CD4-positive, alpha-beta T cell (primary cell): ENCODE data around the gene CTDSP1. TPM values are rescaled to one million over a fixed set of nuclear protein-coding genes. Genes with fewer than 3 reads are reported as not detected.

ENCODE experiments used
- ATAC-seq: fragments of 200-7000 bp; cut with Tn5 transposase; one replicate; pipeline ENCODE4 v1.10.0; 2022; ENCODE audit warnings: mild to moderate bottlenecking; ENCODE audit not compliant: poor library complexity
- CTCF ChIA-PET: fragments of 350-600 bp; sonication (Branson Sonifier 250); formaldehyde crosslinking; loops from one replicate; lab custom pipeline; 2021; ENCODE audit warnings: antibody characterized with exemption, inconsistent platforms; lab: Charles Lee
- POLR2A ChIA-PET: fragments of 350-600 bp; sonication (Branson Sonifier 250); formaldehyde crosslinking; loops from one replicate; lab custom pipeline; 2021; ENCODE audit warnings: antibody characterized with exemption, inconsistent platforms; lab: Charles Lee
- DNase-seq, 14 experiments: peaks; one replicate each; pipeline ENCODE4 v3.0.0-alpha.2; 2013 to 2020; ENCODE audit warnings: mixed read lengths in 2 of 14
- H3K27ac ChIP-seq, 2 donors: one replicate each; pipeline versions ENCODE4 v1.5.1 to v1.7.0; 2013; ENCODE audit warnings: low read length in 2 of 2, low read depth in 1 of 2, mild to moderate bottlenecking in 1 of 2
- H3K27me3 ChIP-seq, 2 experiments: 1 replicate in 1 of 2; 2 replicates in 1 of 2; pipeline versions ENCODE4 v1.6.1 to v1.7.0; 2013; ENCODE audit warnings: low read length in 2 of 2, control low read depth in 1 of 2, mild to moderate bottlenecking in 1 of 2, moderate library complexity in 1 of 2; ENCODE audit not compliant: insufficient read depth in 2 of 2, control insufficient read depth in 1 of 2
- H3K36me3 ChIP-seq: one replicate; pipeline ENCODE4 v1.6.1; 2013; ENCODE audit warnings: low read length, control low read depth; ENCODE audit not compliant: insufficient read depth
- H3K4me1 ChIP-seq: one replicate; pipeline ENCODE4 v1.6.1; 2013; ENCODE audit warnings: low read length, control low read depth; ENCODE audit not compliant: insufficient read depth
- H3K4me3 ChIP-seq: one replicate; pipeline ENCODE4 v1.5.1; 2013; ENCODE audit warnings: mild to moderate bottlenecking, low read length, moderate library complexity
- H3K9me3 ChIP-seq, 2 experiments: 1 replicate in 1 of 2; 2 replicates in 1 of 2; pipeline versions ENCODE4 v1.6.1 to v1.7.0; 2013; ENCODE audit warnings: low read length in 2 of 2, mild to moderate bottlenecking in 2 of 2, control low read depth in 1 of 2, moderate library complexity in 1 of 2; ENCODE audit not compliant: control insufficient read depth in 1 of 2, insufficient read depth in 1 of 2
- H3K27ac Mint-ChIP-seq: one replicate; pipeline ENCODE4 v1.8.0; 2020; ENCODE audit warnings: mixed read lengths
- H3K27me3 Mint-ChIP-seq: one replicate; pipeline ENCODE4 v1.8.0; 2021; ENCODE audit warnings: mixed read lengths
- H3K36me3 Mint-ChIP-seq: one replicate; pipeline ENCODE4 v1.8.0; 2021; ENCODE audit warnings: low read depth, mixed read lengths
- H3K4me1 Mint-ChIP-seq: one replicate; pipeline ENCODE4 v1.8.0; 2021; ENCODE audit warnings: low read depth, mixed read lengths
- H3K4me3 Mint-ChIP-seq: one replicate; pipeline ENCODE4 v1.8.0; 2020; ENCODE audit warnings: mild to moderate bottlenecking, mixed read lengths
- H3K9me3 Mint-ChIP-seq: one replicate; pipeline ENCODE4 v1.8.0; 2020; ENCODE audit warnings: mixed read lengths
- CTCF ChIP-seq: fragments of 200-600 bp; IDR thresholded peaks from one replicate; pipeline ENCODE4 v1.8.0; 2022; ENCODE audit warnings: antibody characterized with exemption, mild to moderate bottlenecking
- intact Hi-C, 2 experiments: fragments of 100-400 bp; cut with DNase I in 1 of 2; cut with micrococcal nuclease in 1 of 2; formaldehyde crosslinking; loops; one replicate each; pipeline versions ENCODE4 v1.15.1 to v1.9.0; 2023 to 2025; cut with DNase I, micrococcal nuclease
- total RNA-seq, 174 experiments: library from RNA in 2 of 174; stranded (reverse) in 2 of 174; gene quantifications; one replicate each; pipeline ENCODE4 v1.2.3 and lab custom pipeline; 2021 to 2026

CTDSP1 gene
- total RNA-seq, 2 experiments from 2014 or later: 70.5 to 76.8 TPM

- no peak for TF ChIP-seq CTCF
- Histone ChIP-seq H3K9me3 (no peaks in the 10 kb centered on the region), H3K4me1 (no peaks in the 10 kb centered on the region), H3K27me3 (peaks cover 0 to 3% of the 10 kb centered on the region in 2 experiments), H3K27ac (no peak overlapping the region), H3K36me3 (no peaks in the 10 kb centered on the region), H3K4me3 (no peak overlapping the region)
- ATAC-seq (no peak), DNase-seq (peak in 1 of 14 experiments; percentile 25)
- intact Hi-C loops: no loop called here
- Mint-ChIP-seq H3K27ac (no peak overlapping the region), H3K4me1 (no peaks in the 10 kb centered on the region), H3K4me3 (no peak overlapping the region), H3K9me3 (no peaks in the 10 kb centered on the region), H3K36me3 (no peaks in the 10 kb centered on the region), H3K27me3 (no peaks in the 10 kb centered on the region)
- ChIA-PET CTCF (no interaction called here), POLR2A (no interaction called here)
Observed at GRCh38 chr2:218431878-218432277, 32.2 kb downstream of the CTDSP1 start.

GRCh38 chr2:218432676-218433365 lies 33.2 kb downstream of the CTDSP1 start:
- DNase-seq (no peak), ATAC-seq (no peak)
- Histone ChIP-seq H3K4me3 (no peak overlapping the region), H3K36me3 (no peaks in the 10 kb centered on the region), H3K4me1 (no peaks in the 10 kb centered on the region), H3K27me3 (peaks cover 0 to 3% of the 10 kb centered on the region in 2 experiments), H3K9me3 (no peaks in the 10 kb centered on the region), H3K27ac (no peak overlapping the region)
- ChIA-PET CTCF (no interaction called here), POLR2A (no interaction called here)
- no peak overlapping the region for H3K4me3 Mint-ChIP-seq
- H3K4me1 Mint-ChIP-seq: no peaks in the 10 kb centered on the region
- H3K27ac Mint-ChIP-seq: no peak overlapping the region
- no peaks in the 10 kb centered on the region for H3K36me3 Mint-ChIP-seq
- H3K27me3 Mint-ChIP-seq: no peaks in the 10 kb centered on the region
- TF ChIP-seq CTCF: no peak
- intact Hi-C loops: no loop called here
- H3K9me3 Mint-ChIP-seq: no peaks in the 10 kb centered on the region

DNA sequence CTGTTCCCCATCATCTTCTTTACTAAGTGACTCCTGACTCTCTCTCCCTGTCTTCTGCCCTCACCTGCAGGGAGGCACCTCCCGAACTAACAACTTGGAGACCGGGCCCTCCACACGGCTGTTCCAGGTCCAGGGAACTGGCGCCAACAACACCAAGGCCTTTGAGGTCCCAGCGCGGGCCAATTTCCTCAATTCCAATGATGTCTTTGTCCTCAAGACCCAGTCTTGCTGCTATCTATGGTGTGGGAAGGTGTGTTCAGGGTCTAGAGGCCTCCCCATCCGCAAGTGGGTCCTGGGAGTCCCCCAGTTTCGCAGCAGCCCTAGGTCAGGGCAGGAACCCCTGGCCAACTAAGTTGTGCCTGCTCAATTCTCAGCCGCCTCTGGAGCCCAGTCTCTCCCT lies 34.8 kb downstream of the CTDSP1 start:
- Mint-ChIP-seq H3K9me3 (no peaks in the 10 kb centered on the region), H3K27me3 (no peaks in the 10 kb centered on the region), H3K27ac (no peak overlapping the region), H3K4me1 (no peaks in the 10 kb centered on the region), H3K36me3 (no peaks in the 10 kb centered on the region), H3K4me3 (no peak overlapping the region)
- Histone ChIP-seq H3K4me3 (no peak overlapping the region), H3K4me1 (no peaks in the 10 kb centered on the region), H3K27ac (no peak overlapping the region), H3K27me3 (peaks cover 0 to 3% of the 10 kb centered on the region in 2 experiments), H3K9me3 (no peaks in the 10 kb centered on the region), H3K36me3 (no peaks in the 10 kb centered on the region)
- no peak for TF ChIP-seq CTCF
- intact Hi-C loops: no loop called here
- ATAC-seq: no peak
- ChIA-PET CTCF (no interaction called here), POLR2A (no interaction called here)
- DNase-seq: no peak
